K562 (cell line): ENCODE measurements around the gene ZNF275. TPM values are rescaled to one million over a fixed set of nuclear protein-coding genes. Genes with fewer than 3 reads are reported as not detected.

ENCODE experiments used
- ATF7 ChIP-seq: fragments of 450-650 bp; IDR thresholded peaks from 2 replicates; pipeline ENCODE4 v1.7.1; 2014; ENCODE audit warnings: mild to moderate bottlenecking, moderate library complexity
- BDP1 ChIP-seq: IDR thresholded peaks from 3 replicates; pipeline ENCODE4 v1.6.1; 2011; ENCODE audit not compliant: insufficient read length, insufficient read depth
- CLOCK ChIP-seq: fragments of 250-450 bp; sonication (Bioruptor Pico); IDR thresholded peaks from 2 replicates; pipeline ENCODE4 v1.4.0; 2020; ENCODE audit warnings: mild to moderate bottlenecking, moderate library complexity, borderline replicate concordance
- CXXC5 ChIP-seq: fragments of 250-450 bp; sonication (Bioruptor Pico); IDR thresholded peaks from 2 replicates; pipeline ENCODE4 v1.8.0; 2022; ENCODE audit warnings: inconsistent platforms, mild to moderate bottlenecking, moderate library complexity
- ETV5 ChIP-seq: sonication (generic); formaldehyde crosslinking; IDR thresholded peaks from 2 replicates; pipeline ENCODE4 v1.4.0; 2020; ENCODE audit warnings: low read depth, mild to moderate bottlenecking, missing genetic modification reagents
- FOXA1 ChIP-seq: fragments of 450-650 bp; IDR thresholded peaks from 2 replicates; pipeline ENCODE4 v1.6.1; 2016; ENCODE audit warnings: mild to moderate bottlenecking, borderline replicate concordance
- HMG20A ChIP-seq: fragments of 450-650 bp; formaldehyde crosslinking; conservative IDR thresholded peaks from 2 replicates; pipeline ENCODE4 v1.4.0; 2020; ENCODE audit warnings: mild to moderate bottlenecking, mixed read lengths
- HNRNPUL1 ChIP-seq: fragments of 200-400 bp; formaldehyde crosslinking; IDR thresholded peaks from 2 replicates; pipeline ENCODE4 v1.6.1; 2017; ENCODE audit warnings: low read length
- ILF3 ChIP-seq: fragments of 450-650 bp; IDR thresholded peaks from 2 replicates; pipeline ENCODE4 v1.6.1; 2018; ENCODE audit warnings: antibody characterized with exemption, mild to moderate bottlenecking, moderate library complexity, borderline replicate concordance
- JUNB ChIP-seq: fragments of 450-650 bp; formaldehyde crosslinking; conservative IDR thresholded peaks from 2 replicates; pipeline ENCODE4 v1.4.0; 2020; ENCODE audit warnings: mild to moderate bottlenecking
- KDM4B ChIP-seq, 2 experiments: fragments of 450-650 bp in 1 of 2; sonication (generic) in 1 of 2; IDR thresholded peaks; 2 replicates each; pipeline ENCODE4 v1.6.1; 2016 to 2017; ENCODE audit warnings: borderline replicate concordance in 2 of 2, antibody characterized with exemption in 1 of 2, low read depth in 1 of 2, mild to moderate bottlenecking in 1 of 2
- MTA3 ChIP-seq: fragments of 450-650 bp; formaldehyde crosslinking; IDR thresholded peaks from 2 replicates; pipeline ENCODE4 v1.6.1; 2017; ENCODE audit warnings: mild to moderate bottlenecking, borderline replicate concordance
- NRF1 ChIP-seq, 2 experiments: fragments of 450-650 bp; IDR thresholded peaks in 1 of 2; conservative IDR thresholded peaks in 1 of 2; 2 replicates each; pipeline ENCODE4 v1.6.1; 2014; ENCODE audit warnings: mild to moderate bottlenecking in 2 of 2
- RUNX1 ChIP-seq: sonication (generic); IDR thresholded peaks from 2 replicates; pipeline ENCODE4 v1.6.1; 2016; ENCODE audit warnings: antibody characterized with exemption, low read depth
- TAF1 ChIP-seq: IDR thresholded peaks from 2 replicates; pipeline ENCODE4 v1.6.1; 2011; ENCODE audit warnings: mild to moderate bottlenecking, low read length, moderate library complexity; ENCODE audit not compliant: insufficient read depth, control insufficient read depth, severe bottlenecking; ENCODE audit errors: extremely low read depth
- TAF7 ChIP-seq: fragments of 450-650 bp; IDR thresholded peaks from 2 replicates; pipeline ENCODE4 v1.6.1; 2016; ENCODE audit warnings: missing genetic modification characterization, missing compliant biosample characterization
- VEZF1 ChIP-seq: fragments of 200-800 bp; sonication (Bioruptor generic); IDR thresholded peaks from 2 replicates; pipeline ENCODE4 v1.6.1; 2017; ENCODE audit warnings: missing genetic modification characterization, missing compliant biosample characterization
- ZEB2 ChIP-seq: fragments of 450-650 bp; IDR thresholded peaks from 2 replicates; pipeline ENCODE4 v1.6.1; 2016
- ZNF121 ChIP-seq: sonication (generic); formaldehyde crosslinking; conservative IDR thresholded peaks from 2 replicates; pipeline ENCODE4 v1.8.0; 2022; ENCODE audit warnings: missing genetic modification reagents
- ZNF212 ChIP-seq: fragments of 450-650 bp; formaldehyde crosslinking; IDR thresholded peaks from 2 replicates; pipeline ENCODE4 v1.4.0; 2020; ENCODE audit warnings: mild to moderate bottlenecking
- ZNF655 ChIP-seq: fragments of 250-450 bp; sonication (Bioruptor Pico); IDR thresholded peaks from 2 replicates; pipeline ENCODE4 v1.5.0; 2021
- ZNF699 ChIP-seq: fragments of 250-450 bp; sonication (Bioruptor Pico); IDR thresholded peaks from 2 replicates; pipeline ENCODE4 v1.8.0; 2021; ENCODE audit warnings: mild to moderate bottlenecking, moderate library complexity; ENCODE audit not compliant: insufficient replicate concordance
- ZNF740 ChIP-seq, 3 experiments: fragments of 200-800 bp in 1 of 3; sonication (Bioruptor generic) in 1 of 3; sonication (generic) in 1 of 3; formaldehyde crosslinking in 1 of 3; IDR thresholded peaks; 2 replicates each; pipeline versions ENCODE4 v1.6.1 to v1.8.0; 2016 to 2022; ENCODE audit warnings: mild to moderate bottlenecking in 2 of 3, missing compliant biosample characterization in 2 of 3, missing genetic modification characterization in 2 of 3, missing genetic modification reagents in 1 of 3
- polyA plus RNA-seq, 8 experiments: library from polyadenylated mRNA; depleted of rRNA in 4 of 8; stranded (reverse) in 5 of 8; unstranded in 3 of 8; fragments of >200 nt; fragmentation: Nextera tagmentation in 2 of 8; fragmentation: Illumina TruSeq in 1 of 8; extraction: Ambion mirVana in 2 of 8; extraction: Trizol in 1 of 8; gene quantifications; 2 replicates each; pipeline versions ENCODE4 v1.2.1 to v1.2.3, GENCODE V29; 2011 to 2014; ENCODE audit warnings: inconsistent platforms in 1 of 8, missing spikeins in 1 of 8
- total RNA-seq, 7 experiments: library from RNA; depleted of rRNA in 6 of 7; stranded (reverse); fragments of >200 nt in 6 of 7; fragmentation: Illumina TruSeq in 2 of 7; extraction: Trizol in 2 of 7; gene quantifications; 2 replicates each; pipeline versions ENCODE4 v1.2.1 to v1.2.3, GENCODE V29; 2011 to 2021; ENCODE audit warnings: low replicate concordance in 1 of 7

ZNF275 gene
- total and polyA plus RNA-seq, 9 of the 15 experiments (the other 6 are each of a cell fraction or from before 2014, with no cell fraction given), result 2.1 to 19.1 (median 12.0) TPM

- TF ChIP-seq ZNF655 (CRISPR knock-in tag) (no peak), TAF7 (tag) (no peak), CXXC5 (peak; percentile 31; the same call in 1 of the 2 replicates), ZEB2 (no peak), TAF1 (no peak), ETV5 (CRISPR knock-in tag) (no peak), KDM4B (IDR thresholded peaks at IDR 0.05; ENCODE audit: borderline replicate concordance in 2 of 2, low read depth in 1 of 2) (no peak), ATF7 (no peak), RUNX1 (no peak), CLOCK (CRISPR knock-in tag) (no peak), VEZF1 (peak; percentile 23; the same call in 1 of the 2 replicates), ZNF121 (CRISPR knock-in tag) (no peak), ZNF212 (CRISPR knock-in tag) (no peak), HMG20A (CRISPR knock-in tag) (no peak), ZNF699 (CRISPR knock-in tag) (no peak), FOXA1 (no peak), MTA3 (peak; percentile 43; the same call in 1 of the 2 replicates), BDP1 (no peak), ZNF740 (CRISPR knock-in tag; IDR thresholded peaks at IDR 0.05) (no peak), ZNF740 (tag; IDR thresholded peaks at IDR 0.05) (no peak), HNRNPUL1 (no peak), NRF1 (conservative IDR thresholded peaks at IDR 0.05 in 1 of 2, IDR thresholded peaks at IDR 0.05 in 1 of 2) (no peak), ILF3 (no peak), JUNB (CRISPR knock-in tag) (no peak)
Measured at GRCh38 chrX:153379971-153380581, 46.1 kb downstream of the ZNF275 start (continued).
